ENCODE results near the gene ABL1.

DNA sequence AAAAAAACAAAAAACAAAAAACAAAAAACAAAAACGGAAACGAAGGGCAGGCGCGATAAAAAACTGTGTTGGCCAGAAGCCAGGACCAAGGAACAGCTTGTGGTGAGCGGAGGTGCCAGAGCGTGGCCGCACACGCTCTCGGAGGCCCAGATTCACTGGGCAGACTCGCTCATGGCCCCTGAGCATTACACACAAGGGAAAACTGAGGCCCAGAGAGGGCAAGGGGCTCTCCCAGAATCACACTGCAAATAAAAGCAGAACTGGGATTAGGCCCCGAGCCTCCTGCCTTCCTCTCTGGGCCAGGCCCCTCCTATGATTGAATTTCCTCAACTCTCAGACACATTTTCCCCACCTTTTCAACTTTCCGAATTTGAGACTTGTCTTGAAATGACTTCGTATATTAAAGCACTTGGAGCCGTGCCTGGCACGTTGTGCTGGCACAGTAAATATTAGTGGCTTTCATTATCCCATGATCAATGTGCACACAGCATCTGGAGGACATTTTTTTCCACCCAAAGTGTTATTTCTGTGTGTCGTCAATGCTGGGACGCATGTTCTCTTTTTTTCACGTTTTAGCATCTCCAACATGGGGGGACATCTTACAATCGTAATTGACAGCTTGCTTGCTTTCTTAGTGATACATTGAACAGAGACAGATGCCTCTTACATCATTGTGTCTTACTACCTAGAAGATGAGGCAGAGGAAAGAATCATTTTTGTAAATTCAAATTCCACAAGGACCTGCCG lies 96.6 kb downstream of the ABL1 start:
- TF ChIP-seq YY1 (IDR thresholded peaks at IDR 0.05; ENCODE audit: low read depth) (no peak), EP300 (IDR thresholded peaks at IDR 0.05; ENCODE audit: borderline replicate concordance in 1 of 2, low read depth in 1 of 2, low read length in 1 of 2) (no peak), POLR2AphosphoS5 (IDR thresholded peaks at IDR 0.05; ENCODE audit: low read depth, low read length) (no peak), GABPA (IDR thresholded peaks at IDR 0.05; ENCODE audit: low read depth) (no peak), TCF12 (IDR thresholded peaks at IDR 0.05) (no peak), RFX5 (IDR thresholded peaks at IDR 0.05; ENCODE audit: low read length) (no peak)
- TF ChIP-seq, protein P1, sequence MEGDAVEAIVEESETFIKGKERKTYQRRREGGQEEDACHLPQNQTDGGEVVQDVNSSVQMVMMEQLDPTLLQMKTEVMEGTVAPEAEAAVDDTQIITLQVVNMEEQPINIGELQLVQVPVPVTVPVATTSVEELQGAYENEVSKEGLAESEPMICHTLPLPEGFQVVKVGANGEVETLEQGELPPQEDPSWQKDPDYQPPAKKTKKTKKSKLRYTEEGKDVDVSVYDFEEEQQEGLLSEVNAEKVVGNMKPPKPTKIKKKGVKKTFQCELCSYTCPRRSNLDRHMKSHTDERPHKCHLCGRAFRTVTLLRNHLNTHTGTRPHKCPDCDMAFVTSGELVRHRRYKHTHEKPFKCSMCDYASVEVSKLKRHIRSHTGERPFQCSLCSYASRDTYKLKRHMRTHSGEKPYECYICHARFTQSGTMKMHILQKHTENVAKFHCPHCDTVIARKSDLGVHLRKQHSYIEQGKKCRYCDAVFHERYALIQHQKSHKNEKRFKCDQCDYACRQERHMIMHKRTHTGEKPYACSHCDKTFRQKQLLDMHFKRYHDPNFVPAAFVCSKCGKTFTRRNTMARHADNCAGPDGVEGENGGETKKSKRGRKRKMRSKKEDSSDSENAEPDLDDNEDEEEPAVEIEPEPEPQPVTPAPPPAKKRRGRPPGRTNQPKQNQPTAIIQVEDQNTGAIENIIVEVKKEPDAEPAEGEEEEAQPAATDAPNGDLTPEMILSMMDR (IDR thresholded peaks at IDR 0.05): no peak
- TF ChIP-seq, protein P2, sequence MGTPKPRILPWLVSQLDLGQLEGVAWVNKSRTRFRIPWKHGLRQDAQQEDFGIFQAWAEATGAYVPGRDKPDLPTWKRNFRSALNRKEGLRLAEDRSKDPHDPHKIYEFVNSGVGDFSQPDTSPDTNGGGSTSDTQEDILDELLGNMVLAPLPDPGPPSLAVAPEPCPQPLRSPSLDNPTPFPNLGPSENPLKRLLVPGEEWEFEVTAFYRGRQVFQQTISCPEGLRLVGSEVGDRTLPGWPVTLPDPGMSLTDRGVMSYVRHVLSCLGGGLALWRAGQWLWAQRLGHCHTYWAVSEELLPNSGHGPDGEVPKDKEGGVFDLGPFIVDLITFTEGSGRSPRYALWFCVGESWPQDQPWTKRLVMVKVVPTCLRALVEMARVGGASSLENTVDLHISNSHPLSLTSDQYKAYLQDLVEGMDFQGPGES (IDR thresholded peaks at IDR 0.05; ENCODE audit: low read depth, low read length): no peak
- TF ChIP-seq, protein P3, sequence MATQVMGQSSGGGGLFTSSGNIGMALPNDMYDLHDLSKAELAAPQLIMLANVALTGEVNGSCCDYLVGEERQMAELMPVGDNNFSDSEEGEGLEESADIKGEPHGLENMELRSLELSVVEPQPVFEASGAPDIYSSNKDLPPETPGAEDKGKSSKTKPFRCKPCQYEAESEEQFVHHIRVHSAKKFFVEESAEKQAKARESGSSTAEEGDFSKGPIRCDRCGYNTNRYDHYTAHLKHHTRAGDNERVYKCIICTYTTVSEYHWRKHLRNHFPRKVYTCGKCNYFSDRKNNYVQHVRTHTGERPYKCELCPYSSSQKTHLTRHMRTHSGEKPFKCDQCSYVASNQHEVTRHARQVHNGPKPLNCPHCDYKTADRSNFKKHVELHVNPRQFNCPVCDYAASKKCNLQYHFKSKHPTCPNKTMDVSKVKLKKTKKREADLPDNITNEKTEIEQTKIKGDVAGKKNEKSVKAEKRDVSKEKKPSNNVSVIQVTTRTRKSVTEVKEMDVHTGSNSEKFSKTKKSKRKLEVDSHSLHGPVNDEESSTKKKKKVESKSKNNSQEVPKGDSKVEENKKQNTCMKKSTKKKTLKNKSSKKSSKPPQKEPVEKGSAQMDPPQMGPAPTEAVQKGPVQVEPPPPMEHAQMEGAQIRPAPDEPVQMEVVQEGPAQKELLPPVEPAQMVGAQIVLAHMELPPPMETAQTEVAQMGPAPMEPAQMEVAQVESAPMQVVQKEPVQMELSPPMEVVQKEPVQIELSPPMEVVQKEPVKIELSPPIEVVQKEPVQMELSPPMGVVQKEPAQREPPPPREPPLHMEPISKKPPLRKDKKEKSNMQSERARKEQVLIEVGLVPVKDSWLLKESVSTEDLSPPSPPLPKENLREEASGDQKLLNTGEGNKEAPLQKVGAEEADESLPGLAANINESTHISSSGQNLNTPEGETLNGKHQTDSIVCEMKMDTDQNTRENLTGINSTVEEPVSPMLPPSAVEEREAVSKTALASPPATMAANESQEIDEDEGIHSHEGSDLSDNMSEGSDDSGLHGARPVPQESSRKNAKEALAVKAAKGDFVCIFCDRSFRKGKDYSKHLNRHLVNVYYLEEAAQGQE (IDR thresholded peaks at IDR 0.05; ENCODE audit: low read depth, low read length): no peak
- TF ChIP-seq, protein P4, sequence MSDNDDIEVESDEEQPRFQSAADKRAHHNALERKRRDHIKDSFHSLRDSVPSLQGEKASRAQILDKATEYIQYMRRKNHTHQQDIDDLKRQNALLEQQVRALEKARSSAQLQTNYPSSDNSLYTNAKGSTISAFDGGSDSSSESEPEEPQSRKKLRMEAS (IDR thresholded peaks at IDR 0.05; ENCODE audit: low read depth): no peak

Data from SK-N-SH (cell line).